Erythroblast (primary cell): ENCODE measurements around the gene KDM4C.

Source experiments
- GATA1 ChIP-seq: IDR thresholded peaks from 2 replicates; pipeline ENCODE4 v1.6.1; 2011; ENCODE audit warnings: low read depth, mild to moderate bottlenecking, control low read depth, low read length, moderate library complexity
- POLR2A ChIP-seq: IDR thresholded peaks from 2 replicates; pipeline ENCODE4 v1.6.1; 2011; ENCODE audit warnings: mild to moderate bottlenecking, low read length

GRCh38 chr9:6785682-6786081, 27.9 kb downstream of the KDM4C start:
- no peak for TF ChIP-seq POLR2A
- no peak for TF ChIP-seq GATA1
